Fibroblast of skin of left biceps (primary cell): ENCODE results near the gene FRS2.

ENCODE experiments used
- DNase-seq, 2 experiments: peaks; one replicate each; pipeline ENCODE4 v3.0.0-alpha.2; 2013; ENCODE audit warnings: low read depth in 2 of 2

Gene FRS2

DNA sequence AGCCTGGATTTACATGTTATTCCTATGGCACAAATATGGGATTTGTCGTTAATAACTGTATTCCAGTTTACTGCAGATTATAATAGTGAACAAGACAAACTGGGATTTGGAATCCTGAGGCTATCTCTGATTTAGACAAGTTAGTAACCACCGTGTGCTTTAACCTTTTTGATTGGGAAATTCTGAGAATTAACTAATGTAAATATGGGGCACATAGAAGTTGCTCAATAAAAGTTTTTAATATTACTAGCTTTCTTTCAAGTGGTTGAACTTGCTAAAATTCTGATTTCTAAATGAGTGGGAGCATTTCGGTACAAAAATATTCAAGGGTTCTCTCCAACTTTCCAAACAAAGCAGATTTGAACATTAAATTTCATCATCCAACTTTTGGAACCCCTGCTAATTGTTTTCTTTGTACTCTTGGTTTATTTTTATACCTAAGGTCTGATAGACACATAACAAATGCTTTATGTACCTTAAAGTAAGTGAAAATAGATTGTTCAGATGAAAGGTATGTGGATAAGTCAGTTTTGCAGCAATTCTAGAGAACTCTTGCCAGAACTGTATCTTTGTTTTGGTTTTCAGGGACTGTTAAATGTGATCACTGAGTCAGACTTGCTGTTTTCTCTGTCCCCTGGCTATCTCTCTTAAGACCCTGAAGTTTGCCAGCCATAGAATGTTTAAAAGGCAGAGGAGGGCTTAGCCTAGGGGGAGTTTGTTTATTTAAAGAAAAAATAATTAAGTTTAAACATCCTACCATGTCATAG, 57.5 kb downstream of the FRS2 start:
- no peak for DNase-seq

DNA sequence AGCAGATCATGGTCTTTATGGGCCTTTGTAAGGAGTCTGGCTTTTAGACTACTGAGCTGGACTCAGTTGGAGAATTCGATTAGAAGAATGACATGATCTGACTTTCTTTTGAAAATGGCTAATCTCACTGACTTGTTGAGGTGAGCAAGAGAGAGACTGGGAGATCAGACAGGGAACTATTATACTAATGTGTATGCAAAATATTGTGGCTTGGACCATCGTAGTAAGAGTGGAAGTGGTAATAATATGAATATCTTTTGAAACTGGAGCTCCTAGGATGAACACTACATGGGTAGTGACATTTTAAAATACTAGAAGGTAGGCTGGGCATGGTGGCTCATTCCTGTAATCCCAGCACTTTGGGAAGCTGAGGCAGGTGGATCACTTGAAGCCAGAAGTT, 58.8 kb downstream of the FRS2 start:
- no peak for DNase-seq

- DNase-seq, result no peak
Observed at GRCh38 chr12:69533844-69534243, 63.7 kb downstream of the FRS2 start.

DNA sequence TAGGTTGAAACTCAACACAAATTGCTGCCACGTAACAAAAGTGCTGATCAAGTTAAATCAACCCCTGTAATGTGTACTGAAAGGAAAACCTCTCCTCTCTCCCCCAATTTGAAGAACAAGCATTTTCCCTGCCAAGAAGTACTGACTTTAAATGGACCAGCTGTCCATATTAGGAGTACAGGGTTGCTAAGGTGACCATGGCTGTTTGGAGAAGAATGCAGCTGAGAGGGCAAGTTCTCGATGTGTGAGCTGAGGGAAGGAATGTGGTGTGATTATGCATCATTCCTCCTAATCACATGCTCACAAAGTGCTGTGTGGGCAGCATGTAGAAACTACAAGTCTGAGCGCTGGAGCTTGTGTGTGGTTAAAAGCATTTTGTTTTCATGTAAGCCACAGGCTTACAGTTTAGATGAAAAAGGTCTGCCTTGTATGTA, 64.2 kb downstream of the FRS2 start:
- DNase-seq, result peak; percentile 96

GRCh38 chr12:69540987-69541386, 70.8 kb downstream of the FRS2 start:
- DNase-seq, result peak; percentile 50 to 63

- no peak for DNase-seq
Observed at GRCh38 chr12:69544087-69544486, 73.9 kb downstream of the FRS2 start.

- no peak for DNase-seq
Observed at GRCh38 chr12:69545081-69545480, 74.9 kb downstream of the FRS2 start.

DNA sequence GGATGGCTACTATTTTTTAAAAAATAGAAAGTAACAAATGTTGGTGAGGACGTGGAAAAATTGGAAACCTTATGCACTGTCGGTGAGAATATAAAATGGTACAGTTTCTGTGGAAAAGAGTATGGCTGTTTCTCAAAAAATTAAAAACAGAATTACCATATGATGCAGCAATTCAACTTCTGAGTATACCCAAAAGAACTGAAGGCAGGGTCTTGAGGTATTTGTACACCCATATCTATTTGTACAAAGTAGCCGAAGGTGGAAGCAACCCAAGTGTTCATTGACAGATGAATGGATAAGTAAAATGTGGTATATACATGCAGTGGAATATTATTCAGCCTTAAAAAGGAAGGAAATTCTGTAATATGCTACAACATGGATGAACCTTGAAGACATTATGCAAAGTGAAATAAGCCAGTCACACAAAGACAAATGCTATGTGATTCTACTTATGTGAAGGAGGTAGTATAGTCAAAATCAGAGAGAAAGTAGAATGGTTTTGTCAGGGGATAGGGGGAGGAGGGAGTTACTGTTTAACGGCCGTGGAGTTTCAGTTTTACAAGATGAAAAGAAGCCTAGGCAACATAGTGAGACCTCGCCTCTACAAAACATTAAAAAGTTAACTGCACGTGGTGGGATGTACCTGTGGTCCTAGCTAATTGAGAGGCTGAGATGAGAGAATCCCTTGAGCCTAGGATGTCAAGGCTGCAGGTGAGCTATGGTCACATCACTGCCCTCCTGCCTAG, 76.7 kb downstream of the FRS2 start:
- no peak for DNase-seq

GRCh38 chr12:69548687-69549086, 78.5 kb downstream of the FRS2 start:
- DNase-seq, result no peak

GRCh38 chr12:69550569-69551350, 80.6 kb downstream of the FRS2 start:
- DNase-seq, result no peak

DNA sequence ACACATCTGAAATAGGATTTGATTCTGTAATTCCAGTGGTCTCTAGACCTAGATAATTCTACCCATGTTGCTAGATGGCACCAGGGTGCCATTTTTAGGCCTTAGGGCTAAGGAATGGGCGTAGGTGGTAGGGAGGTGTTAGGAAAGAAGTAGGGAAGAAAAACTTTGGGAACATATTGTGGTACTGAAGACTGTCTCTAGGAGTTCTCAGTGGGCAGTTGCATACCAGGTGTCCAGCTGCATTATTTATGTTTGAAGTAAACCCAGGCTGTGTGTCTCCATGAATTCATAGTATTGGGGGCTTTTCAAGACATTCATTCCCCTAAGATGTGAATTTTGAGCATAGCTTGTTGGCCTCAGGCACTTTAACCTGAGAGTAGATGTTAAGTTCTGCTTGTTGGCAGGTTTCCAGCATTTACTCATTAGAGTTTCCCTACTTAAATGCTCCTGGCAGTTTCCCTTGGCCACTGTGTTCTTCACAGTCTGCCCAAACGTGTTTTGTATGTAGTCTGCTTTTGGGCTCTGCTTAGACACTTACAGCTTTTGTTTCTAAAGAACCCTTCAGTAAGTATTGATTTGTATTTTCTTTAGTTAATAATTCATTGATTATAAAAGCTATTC, 83.5 kb downstream of the FRS2 start:
- no peak for DNase-seq

- peak; percentile 97 for DNase-seq
Observed at GRCh38 chr12:69555461-69555860, 85.3 kb downstream of the FRS2 start.

GRCh38 chr12:69556383-69556782, 86.2 kb downstream of the FRS2 start:
- no peak for DNase-seq

- no peak for DNase-seq
Observed at GRCh38 chr12:69563166-69563762, 93.1 kb downstream of the FRS2 start.

DNA sequence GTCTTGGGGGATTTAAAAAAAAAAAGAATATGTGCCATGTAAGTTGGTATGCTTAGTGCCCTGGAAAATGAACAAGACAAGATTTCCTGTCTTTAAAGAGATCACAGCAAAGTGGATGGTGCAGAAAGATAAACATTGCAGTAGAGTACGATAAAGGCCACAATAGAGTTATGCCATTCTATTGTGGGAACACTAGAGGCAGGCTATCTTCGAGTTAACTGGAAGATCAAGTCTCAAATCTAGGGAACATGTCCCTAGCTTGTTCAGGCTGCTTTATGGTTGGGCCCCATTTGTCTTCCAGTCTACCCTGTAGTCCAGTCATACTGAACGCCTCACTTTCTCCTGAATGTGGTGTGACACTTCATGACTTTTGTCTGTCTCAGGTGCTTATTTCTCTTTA, 96.4 kb downstream of the FRS2 start:
- DNase-seq, result no peak

DNA sequence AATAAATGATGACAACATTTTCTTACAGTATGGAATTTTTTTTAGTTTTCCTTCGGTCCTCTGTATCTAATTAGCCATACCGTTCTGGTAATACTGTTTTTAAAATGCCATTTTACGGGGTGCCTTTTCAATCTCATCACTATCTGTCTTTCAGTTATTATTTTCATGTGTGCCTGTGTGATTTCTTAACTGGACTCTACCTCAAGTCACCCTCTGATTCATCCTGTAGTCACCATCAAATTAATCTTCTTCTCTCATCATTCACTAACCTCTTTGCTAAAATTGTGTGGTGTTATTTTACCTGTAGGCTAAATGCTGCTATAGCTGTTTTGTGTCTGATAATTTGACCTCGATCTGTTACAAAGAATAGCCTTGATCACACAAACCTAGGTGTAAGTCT, 99.0 kb downstream of the FRS2 start:
- peak in 1 of 2 experiments; percentile 24 for DNase-seq

GRCh38 chr12:69570000-69570516, 99.9 kb downstream of the FRS2 start:
- DNase-seq, result peak in 1 of 2 experiments; percentile 45

DNA sequence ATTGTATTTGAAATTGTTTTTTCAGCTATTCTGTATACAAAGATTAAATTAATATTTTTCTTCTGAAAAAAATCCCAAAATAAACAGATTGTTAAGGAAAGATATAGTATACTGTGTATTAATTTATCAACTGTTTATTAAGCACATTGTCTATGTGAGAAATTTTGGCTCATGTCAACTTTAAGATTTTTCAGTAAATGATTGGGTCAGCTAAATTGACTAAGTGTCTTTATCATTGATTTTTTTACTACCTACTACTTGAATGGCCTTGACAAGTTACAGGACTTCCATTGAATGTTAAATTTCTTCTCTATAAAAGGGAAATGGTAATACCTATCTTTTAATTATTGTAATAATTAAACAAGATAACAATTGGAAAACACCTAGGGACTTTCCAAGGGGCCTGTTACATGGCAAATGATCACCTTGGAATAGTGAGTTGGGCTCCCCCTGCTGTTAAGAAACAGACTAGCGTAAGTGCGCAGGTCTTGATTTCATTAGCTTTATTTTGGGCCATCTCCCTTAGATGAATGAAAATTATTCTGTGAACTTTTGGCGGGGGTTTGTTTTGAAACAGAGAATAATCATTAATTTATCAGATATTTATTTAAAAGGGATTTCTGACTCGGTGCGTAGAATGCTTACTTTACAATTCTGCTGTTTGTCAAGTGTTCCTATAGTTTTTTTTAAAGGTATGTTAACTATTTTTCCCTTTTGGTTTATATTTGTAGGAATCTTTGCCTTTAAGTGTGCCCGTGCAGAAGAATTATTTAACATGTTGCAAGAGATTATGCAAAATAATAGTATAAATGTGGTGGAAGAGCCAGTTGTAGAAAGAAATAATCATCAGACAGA, 100.6 kb downstream of the FRS2 start:
- DNase-seq, result no peak

- no peak for DNase-seq
Observed at GRCh38 chr12:69575346-69575745, 105.2 kb downstream of the FRS2 start.

- no peak for DNase-seq
Observed at GRCh38 chr12:69578283-69578682, 108.1 kb downstream of the FRS2 start.
